Measurements from ENCODE around the gene ANXA7.

ANXA7 gene

DNA sequence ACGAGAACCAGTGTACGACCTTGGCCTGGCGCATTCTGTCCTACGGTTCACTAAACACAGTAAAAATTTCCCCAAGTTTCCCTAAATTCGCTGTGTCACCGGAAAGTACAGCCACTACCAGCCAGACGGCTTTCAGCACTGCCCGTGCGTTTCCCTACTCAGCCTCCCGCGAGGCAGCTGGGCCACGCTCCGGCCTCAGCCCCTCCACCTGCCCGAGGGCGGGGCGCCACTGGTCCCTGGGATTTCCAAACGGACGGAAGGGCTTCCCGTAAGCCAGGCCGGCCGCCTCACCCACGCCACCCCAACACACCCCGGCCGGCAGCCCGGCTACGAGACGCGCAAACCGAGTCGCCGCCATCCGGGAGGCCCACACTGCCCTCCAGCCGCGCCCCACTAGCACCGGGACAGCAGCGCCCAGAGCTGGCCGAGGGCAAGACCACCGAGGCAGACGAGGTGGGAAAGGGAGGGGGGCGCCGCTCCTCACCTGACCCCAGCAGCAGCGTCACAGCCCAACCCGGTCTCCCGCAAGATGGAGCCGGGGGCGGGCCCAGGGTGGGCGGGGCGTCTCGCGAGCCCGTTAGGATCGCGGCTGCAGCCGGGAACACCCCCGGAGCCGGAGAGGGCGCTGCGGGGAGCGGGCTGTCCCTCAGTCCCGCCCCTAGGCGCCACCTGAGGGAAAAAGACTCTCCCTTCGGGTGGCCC lies at the start of gene ANXA7:
Gene ANXA7, minus strand, starts transcription at position 531 of the 702 bp plus-strand sequence. CDS start 13,202 bp downstream, outside the sequence.
- DNase-seq (ENCODE audit: low spot score): peak; percentile 91

DNA sequence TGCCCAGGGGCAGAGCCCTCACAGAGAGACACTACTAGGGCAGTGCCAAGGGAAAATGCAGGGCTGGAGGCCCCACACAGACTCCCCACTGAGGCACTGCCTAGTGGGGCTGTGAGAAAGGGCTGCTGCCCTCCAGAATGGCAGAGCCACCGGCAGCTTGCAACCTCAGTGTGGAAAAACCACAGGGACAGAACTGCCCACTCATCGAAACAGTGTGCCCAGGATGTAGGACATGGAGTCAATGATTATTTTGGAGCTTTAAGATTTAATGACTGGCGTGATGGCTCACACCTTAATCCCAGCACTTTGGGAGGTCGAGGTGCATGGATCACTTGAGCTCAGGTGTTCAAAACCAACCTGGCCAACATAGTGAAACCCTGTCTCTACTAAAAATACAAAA lies 47.0 kb upstream of the ANXA7 start:
- no peak for DNase-seq (ENCODE audit: low spot score)

DNA sequence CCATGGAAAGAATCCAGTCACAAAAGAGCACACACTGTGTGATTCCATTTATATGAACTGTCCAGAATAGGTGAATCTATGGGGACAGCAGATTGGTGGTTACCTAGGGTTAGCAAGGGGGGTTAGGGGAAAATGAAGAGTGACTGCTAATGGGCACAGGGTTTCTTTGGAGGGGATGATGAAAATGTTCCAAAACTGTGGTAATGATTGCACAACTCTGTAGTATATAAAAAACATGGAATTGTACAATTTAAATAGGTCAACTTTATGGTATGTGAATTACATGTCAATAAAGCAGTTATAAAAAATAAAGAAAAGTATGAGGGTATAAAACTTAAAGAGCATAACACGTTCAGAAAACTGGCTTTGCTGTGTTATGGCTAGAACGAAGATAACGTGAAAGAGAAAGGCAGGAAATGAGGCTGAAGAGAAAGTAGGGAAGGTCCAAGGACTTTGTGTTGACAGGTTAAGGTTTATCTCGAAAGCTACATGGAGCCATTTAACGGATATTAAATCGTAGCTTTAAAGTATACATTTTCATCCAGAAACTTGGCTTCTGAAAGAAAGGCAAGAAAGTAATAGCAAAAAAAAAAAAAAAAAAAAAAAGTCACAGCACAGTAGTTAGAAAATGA lies 45.9 kb upstream of the ANXA7 start:
- no peak for DNase-seq (ENCODE audit: low spot score)

DNA sequence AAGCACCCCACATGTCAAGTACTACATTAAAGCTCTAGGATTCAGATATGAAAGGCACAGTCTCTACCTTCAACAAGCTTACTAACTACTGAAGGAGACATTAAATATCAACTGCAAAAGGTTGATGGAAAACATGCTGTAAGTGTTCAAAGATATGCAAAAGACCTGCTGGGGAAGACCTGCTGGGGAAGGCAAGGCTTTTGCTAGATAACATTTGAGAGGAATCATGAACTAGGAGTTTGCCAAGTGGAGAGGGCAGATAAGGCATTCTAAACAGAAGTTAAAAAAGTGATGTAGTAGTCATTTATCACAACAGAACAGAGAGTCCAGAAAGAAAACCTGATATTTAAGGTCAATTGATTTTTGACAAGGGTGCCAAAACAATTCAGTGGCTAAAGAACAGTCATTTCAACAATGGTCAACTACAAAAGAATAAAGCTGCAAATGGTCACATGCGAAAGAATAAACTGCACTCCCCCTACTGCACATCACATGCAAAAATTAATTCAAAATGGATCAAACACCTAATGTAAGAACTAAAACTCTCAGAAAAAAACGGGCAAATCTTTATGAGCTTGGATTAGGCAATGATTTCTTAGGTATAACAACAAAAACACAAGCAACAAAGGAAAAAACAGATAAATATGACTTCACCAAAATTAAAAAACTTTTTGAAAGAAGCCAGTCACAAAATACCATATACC lies 42.5 kb upstream of the ANXA7 start:
- no peak for DNase-seq (ENCODE audit: low spot score)

DNA sequence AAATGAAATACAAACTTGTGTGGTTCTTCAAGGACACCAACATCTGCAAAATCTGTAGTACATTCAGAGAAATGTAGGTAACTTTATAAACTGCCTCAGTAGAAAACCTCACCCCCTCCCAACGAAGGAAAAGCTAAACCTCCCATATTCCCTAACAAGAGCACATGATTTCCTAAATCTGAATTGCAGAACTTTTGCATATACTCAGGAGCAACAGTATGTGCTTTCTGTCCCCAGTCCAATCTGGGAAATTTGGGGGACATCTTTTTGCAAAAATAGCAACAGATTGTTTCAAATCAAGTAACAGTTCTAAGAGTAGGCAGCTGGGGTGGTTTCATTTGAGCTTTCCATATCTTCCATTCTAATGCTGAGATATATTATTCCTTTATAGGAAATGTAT lies 35.3 kb upstream of the ANXA7 start:
- no peak for DNase-seq (ENCODE audit: low spot score)

DNA sequence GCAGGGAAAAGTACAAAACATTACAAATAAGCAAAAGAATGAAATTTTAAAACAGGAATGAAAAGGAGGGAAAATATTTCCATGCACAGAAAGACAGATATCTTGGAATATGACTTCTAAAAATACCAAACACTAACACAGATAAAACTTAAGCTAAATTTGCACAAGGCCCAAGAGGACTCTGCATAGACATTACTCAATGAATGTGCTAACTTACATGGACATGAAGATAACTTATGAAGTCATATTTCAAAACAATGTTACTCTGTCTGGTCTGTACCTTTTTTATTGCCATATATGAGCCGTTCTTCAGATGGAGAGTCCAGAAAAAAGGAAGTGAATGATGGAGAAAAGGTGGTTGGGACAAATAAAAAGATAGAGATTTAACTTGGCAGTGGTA lies 34.5 kb upstream of the ANXA7 start:
- no peak for DNase-seq (ENCODE audit: low spot score)

DNA sequence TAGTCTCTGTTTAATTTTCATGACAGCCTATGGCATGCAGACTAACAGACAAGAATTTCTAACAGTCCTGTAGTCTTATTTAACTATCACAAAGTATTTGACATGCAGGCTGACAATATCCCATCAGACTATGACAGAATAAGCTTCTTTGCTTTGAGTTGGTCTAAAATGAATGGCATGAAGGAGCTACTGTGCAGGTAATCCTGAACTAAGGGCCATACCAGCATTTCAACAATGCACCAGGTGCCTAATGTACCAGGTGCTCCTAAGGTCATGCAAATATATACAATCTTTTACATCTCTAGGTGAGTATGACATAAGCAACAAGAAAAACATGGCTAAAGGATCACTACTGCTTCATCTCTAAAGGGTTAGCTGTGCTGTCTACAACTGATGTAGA lies 33.1 kb upstream of the ANXA7 start:
- no peak for DNase-seq (ENCODE audit: low spot score)

DNA sequence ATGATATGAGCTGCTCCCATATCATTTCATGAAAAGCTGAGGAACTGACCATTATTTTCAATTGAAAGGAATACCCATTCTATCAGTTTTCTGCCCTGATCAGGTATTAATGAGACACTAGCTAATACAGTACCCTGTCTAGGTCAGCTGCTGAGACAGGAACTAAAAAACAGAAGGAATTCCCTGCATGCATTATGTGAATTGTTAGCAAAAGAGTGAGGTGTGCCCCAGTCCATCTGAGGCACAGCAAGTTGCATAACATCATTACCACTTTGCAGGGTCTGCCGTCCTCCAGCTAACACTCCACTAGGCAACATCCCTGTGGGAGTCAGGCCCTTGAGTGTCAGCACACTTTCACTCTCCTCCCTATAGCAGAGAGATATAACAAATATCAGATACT lies 30.6 kb upstream of the ANXA7 start:
- no peak for DNase-seq (ENCODE audit: low spot score)

DNA sequence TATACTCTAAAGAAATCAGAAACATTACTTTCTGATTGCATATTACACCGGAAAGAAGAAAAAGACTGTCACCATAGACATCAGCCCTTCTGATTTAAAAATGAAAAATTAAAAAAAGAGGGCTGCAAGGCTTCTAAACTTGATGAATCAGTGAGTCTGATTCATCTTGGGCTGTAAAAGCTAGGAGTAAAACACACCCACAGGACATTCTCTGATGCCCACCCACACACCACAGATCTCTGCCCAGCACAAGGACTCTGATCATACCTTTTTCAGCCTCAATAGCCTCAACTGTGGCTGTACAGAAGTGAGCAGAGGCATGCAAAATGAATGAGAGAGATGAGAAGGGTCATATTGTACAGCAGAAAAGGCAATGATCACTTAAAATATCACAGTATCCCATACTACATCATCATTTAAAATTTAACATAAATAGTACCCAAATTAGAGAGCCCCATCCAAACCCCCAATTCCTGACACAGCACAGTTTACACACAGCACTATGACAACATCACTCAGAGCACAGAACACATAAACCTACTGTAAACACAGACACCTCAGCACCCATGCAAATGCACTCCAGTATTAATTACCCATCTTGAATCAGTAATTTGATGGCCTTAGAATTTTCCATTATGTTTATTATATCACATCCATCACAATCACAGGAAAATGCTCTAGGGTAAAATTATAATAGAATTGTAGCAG lies 25.9 kb upstream of the ANXA7 start:
- peak; percentile 14 for DNase-seq (ENCODE audit: low spot score)

DNA sequence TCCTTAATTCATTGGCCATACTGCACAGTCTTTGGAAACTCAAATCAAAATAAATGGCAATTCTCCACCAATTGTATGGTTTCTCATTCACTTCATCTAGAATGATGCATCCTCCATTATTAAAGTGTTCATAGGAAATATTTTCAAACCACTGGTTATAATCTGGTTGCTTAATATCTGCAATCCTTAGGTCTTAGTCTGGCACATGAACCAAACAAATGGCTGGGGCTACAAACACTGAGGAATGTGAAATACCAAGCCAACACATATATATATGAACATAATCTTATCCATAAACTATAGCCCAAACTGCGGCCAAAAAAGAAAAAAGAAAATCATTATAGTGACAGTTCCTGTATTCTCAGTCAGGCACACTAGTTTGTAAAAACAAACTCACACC lies 25.2 kb upstream of the ANXA7 start:
- DNase-seq (ENCODE audit: low spot score): no peak

DNA sequence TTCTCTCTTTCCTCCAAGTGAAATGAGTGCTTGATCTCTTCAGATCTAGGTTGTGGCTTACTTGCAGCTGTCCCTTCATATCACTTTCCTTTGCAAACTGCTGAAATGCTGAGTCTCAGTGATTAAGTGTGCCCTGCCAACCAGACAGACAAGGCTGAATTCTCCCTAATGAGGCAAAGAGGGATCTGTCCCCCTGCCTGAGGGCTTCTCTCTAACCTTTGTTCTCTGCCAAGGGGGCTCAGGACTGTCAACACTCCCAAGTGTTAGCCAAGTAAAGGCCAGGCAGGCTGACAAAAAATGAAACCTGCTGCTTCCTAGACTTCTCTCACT lies 19.6 kb upstream of the ANXA7 start, which contains the start of gene MSS51:
Gene MSS51, minus strand, starts transcription at position 24 of the 330 bp plus-strand sequence. CDS start 5,277 bp downstream, outside the sequence.
- no peak for DNase-seq (ENCODE audit: low spot score)

DNA sequence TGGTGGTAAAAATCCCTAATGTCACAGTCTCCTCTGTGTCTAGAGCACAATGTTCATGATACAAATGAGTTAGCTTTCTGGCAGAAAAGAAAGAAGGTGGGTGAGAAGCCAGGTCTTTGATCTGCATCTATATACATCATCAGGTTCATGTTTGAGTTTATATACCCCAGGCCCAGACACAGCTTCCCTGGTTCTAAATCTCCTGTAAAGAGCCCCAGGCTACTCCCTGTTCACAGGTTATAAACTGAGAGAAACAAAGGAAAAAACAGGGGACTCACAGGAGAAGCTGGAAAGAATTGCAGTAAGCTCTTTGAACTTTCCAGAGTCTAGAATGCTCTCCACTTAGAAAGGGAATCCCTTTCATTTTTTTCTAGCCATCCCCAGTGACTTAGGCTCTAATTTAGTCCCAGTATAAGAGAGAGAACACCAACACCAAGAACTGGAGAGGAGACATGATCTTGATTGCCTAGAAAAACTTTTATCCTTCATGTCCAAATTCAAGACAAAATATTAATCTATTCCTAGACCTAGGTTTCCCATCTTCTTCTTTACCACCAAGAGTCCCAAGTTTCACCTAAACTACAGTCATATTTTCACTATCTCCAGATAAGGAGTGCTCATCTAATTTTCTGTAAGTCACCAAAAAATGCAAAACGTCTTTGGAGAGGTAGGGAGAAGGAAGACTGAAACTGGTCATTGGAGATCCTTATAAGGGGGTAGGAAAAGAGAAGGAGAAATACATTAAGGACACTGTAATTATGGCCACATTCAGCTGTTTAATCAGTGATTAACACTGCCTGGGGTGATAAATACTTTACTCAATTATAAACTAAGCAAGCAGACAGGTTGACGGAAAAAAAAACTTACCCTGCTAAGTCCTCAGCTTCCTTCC lies 19.0 kb upstream of the ANXA7 start:
- DNase-seq (ENCODE audit: low spot score): no peak

DNA sequence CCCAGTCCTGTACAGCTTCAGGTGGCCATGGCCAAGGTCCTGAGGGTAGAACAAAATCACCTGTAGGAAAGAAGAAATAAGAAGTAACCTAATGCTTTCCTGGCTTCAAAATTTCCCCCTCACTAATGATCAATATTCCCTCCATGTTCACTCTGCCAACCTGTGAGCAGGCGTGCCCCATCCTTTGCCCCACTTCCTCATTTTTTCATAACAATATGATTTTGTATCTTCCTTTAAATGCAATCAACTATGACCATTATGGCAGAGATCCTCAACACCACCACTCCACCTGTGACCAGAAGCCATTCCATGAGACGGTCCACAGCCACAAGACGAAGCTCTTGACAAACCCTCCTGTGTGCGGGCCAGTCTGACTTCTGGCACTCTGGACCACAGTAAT lies 12.5 kb upstream of the ANXA7 start:
- no peak for DNase-seq (ENCODE audit: low spot score)

DNA sequence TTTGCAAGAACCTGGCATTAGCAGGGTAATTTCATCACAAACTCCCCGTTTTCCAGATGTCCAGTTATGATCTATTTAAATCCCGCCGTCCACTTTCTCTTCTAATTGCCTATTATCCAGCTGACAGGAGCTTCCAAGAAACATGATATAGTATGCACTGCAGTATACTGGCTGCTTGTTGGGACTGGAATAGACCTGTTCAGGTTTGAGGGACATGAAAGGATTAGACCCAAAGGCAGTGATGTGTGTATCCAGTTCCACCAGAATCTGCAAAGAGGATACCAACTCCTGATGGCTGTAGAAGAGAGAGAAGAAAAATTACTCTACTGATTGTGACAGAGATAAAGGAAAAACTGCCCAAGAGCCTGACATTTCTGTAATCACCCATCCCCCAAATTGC lies 10.6 kb upstream of the ANXA7 start:
- no peak for DNase-seq (ENCODE audit: low spot score)

DNA sequence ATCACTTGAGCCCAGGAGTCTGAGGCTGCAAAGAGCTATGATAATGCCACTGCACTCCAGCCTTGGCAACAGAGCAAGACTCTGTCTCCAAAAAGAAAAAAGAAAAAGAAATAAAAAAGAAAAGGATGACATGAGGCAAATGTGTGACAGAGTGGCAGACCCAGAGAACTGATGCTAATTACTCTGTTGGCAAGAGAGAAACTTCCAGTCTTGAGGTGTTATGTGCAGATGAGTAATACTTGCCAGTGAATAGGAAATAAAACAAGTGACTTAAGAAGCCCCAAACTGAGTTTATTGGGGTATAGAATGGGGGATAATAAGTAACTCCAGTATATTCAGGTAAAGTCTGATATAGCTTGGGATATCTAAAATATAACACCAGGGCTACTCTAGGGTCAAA lies 9.5 kb upstream of the ANXA7 start:
- DNase-seq (ENCODE audit: low spot score): no peak

DNA sequence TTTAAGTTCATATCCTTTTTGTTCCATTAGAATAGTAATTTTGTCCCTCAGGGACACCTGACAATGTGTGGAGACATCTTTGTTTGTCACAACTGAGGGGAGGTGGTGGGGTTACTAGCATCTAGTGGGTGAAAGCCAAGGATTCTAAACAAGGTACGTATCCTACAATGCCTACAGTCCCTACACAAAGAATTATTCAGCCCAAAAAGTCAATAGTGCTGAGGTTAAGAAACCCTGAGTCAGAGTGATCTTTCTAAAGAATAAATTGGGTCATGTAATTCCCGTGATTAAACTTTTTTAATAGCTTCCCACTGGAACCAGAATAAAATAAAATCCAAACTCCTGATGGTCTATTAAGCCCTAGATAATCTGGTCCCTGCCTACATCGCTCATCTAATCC lies 2.7 kb upstream of the ANXA7 start:
- no peak for DNase-seq (ENCODE audit: low spot score)

DNA sequence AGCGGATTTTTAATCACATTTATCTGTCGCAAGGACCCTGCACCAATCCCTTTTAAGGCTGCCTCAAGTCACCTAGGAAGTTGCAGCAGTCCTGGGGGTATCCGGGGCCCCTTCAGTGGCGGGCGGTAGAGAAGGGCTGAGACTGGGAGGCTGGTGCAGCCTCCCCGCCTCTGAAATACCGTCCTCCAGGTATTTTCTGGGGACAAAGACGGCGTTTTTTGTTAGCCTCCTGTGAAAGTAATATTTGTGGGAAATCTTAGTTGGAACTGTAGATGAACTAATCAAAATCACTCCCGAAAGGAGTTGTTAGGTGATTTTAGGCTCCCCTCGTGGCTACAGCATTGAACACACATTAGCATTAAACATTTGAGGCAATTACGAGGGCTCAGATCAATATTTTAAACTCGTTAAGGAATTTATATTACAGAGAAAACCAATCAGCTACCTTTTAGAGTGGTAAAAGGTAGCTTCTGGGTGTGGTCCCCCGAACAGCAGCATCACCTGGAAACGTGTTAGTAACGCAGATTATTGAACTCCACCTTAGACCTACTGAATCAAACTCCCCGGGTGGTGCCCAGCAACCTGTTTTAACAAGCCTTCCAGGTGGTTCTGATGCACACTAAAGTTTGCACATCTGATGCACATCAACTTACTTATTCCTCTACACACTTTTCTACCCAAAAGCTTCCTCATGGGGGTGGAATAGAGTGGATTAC lies 530 bp upstream of the ANXA7 start:
- no peak for DNase-seq (ENCODE audit: low spot score)

DNA sequence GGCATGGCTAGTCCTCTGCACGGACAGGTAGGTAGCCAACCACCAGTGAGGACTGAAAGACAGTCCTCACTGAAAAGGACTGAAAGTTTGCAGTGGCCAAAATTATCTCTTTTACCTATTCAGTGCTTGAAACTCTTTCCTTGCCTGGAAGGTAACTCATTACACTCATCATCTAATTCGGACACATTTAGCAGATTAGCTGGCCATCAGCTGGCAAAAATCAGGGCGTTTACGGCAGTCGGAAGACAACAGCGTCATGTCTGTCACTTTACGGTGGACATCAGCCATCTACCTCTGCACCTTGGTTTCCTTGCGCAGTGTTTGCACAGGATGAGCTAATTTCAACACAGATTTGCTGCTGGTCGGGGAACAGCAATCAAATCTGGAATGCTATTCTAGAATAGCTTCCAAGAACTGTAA lies 740 bp downstream of the ANXA7 start:
- DNase-seq (ENCODE audit: low spot score): no peak

DNA sequence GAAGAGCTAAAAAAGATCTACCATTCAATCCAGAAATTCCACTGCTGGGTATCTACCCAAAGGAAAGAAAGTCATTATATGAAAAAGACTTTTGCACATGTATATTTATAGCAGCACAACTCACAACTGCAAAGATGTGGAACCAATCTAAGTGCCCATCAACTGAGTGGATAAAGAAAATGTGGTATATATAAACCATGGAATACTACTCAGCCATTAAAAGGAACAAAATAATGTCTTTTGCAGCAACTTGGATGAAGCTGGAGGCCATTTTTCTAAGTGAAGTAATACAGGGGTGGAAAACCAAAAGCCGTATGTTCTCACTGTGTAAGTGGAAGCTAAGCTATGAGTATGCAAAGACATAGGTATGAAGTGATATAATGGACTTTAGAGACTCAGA lies 3.0 kb downstream of the ANXA7 start:
- DNase-seq (ENCODE audit: low spot score): no peak

DNA sequence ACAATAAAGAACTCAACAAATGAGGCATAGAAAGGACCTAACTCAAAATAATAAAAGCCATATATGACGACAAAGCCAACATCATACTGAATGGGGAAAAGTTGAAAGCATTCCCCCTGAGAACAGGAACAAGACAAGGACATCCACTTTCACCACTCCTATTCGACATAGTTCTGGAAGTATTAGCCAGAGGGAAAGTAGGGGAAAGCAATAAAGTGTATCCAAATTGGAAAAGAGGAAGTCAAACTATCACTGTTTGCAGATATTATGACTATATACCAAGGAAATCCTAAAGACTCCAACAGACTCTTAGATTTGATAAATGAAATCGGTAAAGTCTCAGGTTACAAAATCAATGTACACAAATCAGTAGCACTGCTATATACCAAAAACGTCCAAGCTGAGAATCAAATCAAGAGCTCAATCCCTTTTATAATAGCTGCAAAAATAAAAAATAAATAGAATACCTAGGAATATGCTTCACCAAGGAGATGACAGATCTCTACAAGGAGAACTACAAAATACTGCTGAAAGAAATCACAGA lies 4.8 kb downstream of the ANXA7 start:
- DNase-seq (ENCODE audit: low spot score): no peak

DNA sequence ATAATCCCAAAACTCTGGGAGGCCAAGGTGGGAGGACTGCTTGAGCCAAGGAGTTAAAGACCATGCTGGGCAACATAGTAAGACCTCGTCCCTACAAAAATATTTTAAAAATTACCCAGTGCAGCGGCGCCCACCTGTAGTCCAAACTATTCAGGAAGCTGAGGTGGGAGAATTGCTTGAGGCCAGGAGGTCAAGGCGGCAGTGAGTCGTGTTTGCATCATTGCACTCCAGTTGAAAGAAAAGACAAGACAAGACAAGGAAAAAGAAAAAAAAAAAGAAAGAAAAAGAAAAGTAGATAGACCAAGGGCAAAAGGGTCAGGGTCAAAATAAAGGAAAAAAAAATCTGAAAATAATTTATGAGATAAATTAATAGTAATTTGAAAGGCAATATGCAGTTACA lies 5.8 kb downstream of the ANXA7 start:
- no peak for DNase-seq (ENCODE audit: low spot score)

Data from Ammon's horn (tissue), 1 donor.